H1 (cell line): ENCODE results near the gene AIF1. TPM values are rescaled to one million over a fixed set of nuclear protein-coding genes. Genes with fewer than 3 reads are reported as not detected.

Experiments
- CTCF ChIA-PET: fragments of 300-600 bp; sonication (Branson Sonifier 250); formaldehyde crosslinking; loops from one replicate; lab custom pipeline; 2021; ENCODE audit not compliant: partially characterized antibody; lab: Charles Lee
- POLR2A ChIA-PET: fragments of 300-600 bp; sonication (Branson Sonifier 250); formaldehyde crosslinking; loops from one replicate; lab custom pipeline; 2021; ENCODE audit warnings: inconsistent platforms; ENCODE audit not compliant: partially characterized antibody; lab: Charles Lee
- DNase-seq, 2 experiments: peaks; one replicate each; pipeline versions ENCODE4 v3.0.0 to v3.0.0-alpha.2; 2010 to 2022; ENCODE audit warnings: low spot score in 2 of 2, low read depth in 1 of 2, mixed read lengths in 1 of 2
- FAIRE-seq: peaks from 2 replicates; lab custom pipeline; 2011; peaks lifted over from hg19 to GRCh38; lab: Jason Lieb, UNC
- H2AFZ ChIP-seq: 2 replicates; pipeline ENCODE4 v1.8.1; 2012; ENCODE audit warnings: low read length, inconsistent platforms
- H2AK5ac ChIP-seq: 2 replicates; pipeline ENCODE4 v1.6.1; 2013; ENCODE audit warnings: low read depth, low read length
- H2BK120ac ChIP-seq: replicated peaks from 2 replicates; pipeline ENCODE3; 2013; ENCODE audit warnings: low read depth, low read length, inconsistent platforms
- H2BK12ac ChIP-seq: 2 replicates; pipeline ENCODE4 v1.6.1; 2013; ENCODE audit warnings: low read depth, low read length
- H2BK15ac ChIP-seq: 2 replicates; pipeline ENCODE4 v1.6.1; 2013; ENCODE audit warnings: low read length
- H2BK20ac ChIP-seq: 2 replicates; pipeline ENCODE4 v1.6.1; 2013; ENCODE audit warnings: low read length
- H2BK5ac ChIP-seq: 2 replicates; pipeline ENCODE4 v1.6.1; 2013; ENCODE audit warnings: low read depth, low read length
- H3K14ac ChIP-seq: 2 replicates; pipeline ENCODE4 v1.6.1; 2013; ENCODE audit warnings: inconsistent platforms; ENCODE audit not compliant: insufficient read length
- H3K18ac ChIP-seq: 2 replicates; pipeline ENCODE4 v1.6.1; 2013; ENCODE audit warnings: low read length; ENCODE audit errors: extremely low read depth
- H3K23ac ChIP-seq: 2 replicates; pipeline ENCODE4 v1.6.1; 2013; ENCODE audit warnings: inconsistent platforms; ENCODE audit not compliant: insufficient read length
- H3K23me2 ChIP-seq: 2 replicates; pipeline ENCODE4 v1.6.1; 2013; ENCODE audit warnings: low read depth, low read length
- H3K27ac ChIP-seq: 2 replicates; pipeline ENCODE4 v1.6.1; 2011; ENCODE audit warnings: low read depth, low read length, inconsistent platforms
- H3K27me3 ChIP-seq, 4 experiments: replicated peaks in 1 of 4; 1 replicate in 1 of 4; 2 replicates in 3 of 4; pipeline versions ENCODE4 v1.6.1 to v1.8.1; 2011 to 2013; ENCODE audit warnings: low read length in 3 of 4, mild to moderate bottlenecking in 3 of 4, inconsistent platforms in 2 of 4, mixed read lengths in 2 of 4, moderate library complexity in 1 of 4; ENCODE audit not compliant: control insufficient read depth in 3 of 4, insufficient read depth in 3 of 4; ENCODE audit errors: extremely low read depth in 1 of 4
- H3K36me3 ChIP-seq, 4 experiments: 2 replicates each; pipeline versions ENCODE4 v1.6.1 to v1.8.1; 2011 to 2013; ENCODE audit warnings: mild to moderate bottlenecking in 4 of 4, low read length in 3 of 4, moderate library complexity in 2 of 4, control low read depth in 1 of 4, inconsistent platforms in 1 of 4; ENCODE audit not compliant: insufficient read depth in 4 of 4, control insufficient read depth in 2 of 4
- H3K4ac ChIP-seq: replicated peaks from 2 replicates; pipeline ENCODE3; 2013; ENCODE audit warnings: low read length, low read depth, mixed read lengths, inconsistent platforms; ENCODE audit not compliant: insufficient read length
- H3K4me1 ChIP-seq, 4 experiments: replicated peaks in 1 of 4; 1 replicate in 1 of 4; 2 replicates in 3 of 4; pipeline versions ENCODE4 v1.6.1 to v1.8.1; 2011 to 2013; ENCODE audit warnings: low read length in 3 of 4, inconsistent platforms in 2 of 4, mixed read lengths in 1 of 4; ENCODE audit not compliant: insufficient read depth in 4 of 4, control insufficient read depth in 3 of 4
- H3K4me2 ChIP-seq, 2 experiments: 2 replicates each; pipeline versions ENCODE4 v1.6.1 to v1.8.1; 2011 to 2013; ENCODE audit warnings: low read depth in 2 of 2, low read length in 2 of 2, control low read depth in 1 of 2, inconsistent platforms in 1 of 2, mild to moderate bottlenecking in 1 of 2; ENCODE audit not compliant: insufficient read depth in 1 of 2
- H3K4me3 ChIP-seq, 4 experiments: fragments of 200-600, 300-600 bp in 1 of 4; sonication (generic), shearing (Covaris generic), sonication (Bioruptor Twin) in 1 of 4; 2 replicates each; pipeline versions ENCODE4 v1.5.1 to v1.8.1; 2011 to 2016; ENCODE audit warnings: low read length in 4 of 4, low read depth in 3 of 4, control low read depth in 2 of 4, inconsistent platforms in 2 of 4, mild to moderate bottlenecking in 2 of 4, mixed read lengths in 1 of 4, moderate library complexity in 1 of 4; ENCODE audit not compliant: insufficient read depth in 2 of 4; ENCODE audit errors: extremely low read depth in 1 of 4
- H3K56ac ChIP-seq: replicated peaks from 2 replicates; pipeline ENCODE3; 2013; ENCODE audit warnings: low read depth, mild to moderate bottlenecking, mixed read lengths, low read length, inconsistent platforms; ENCODE audit not compliant: insufficient read length
- H3K79me1 ChIP-seq: 2 replicates; pipeline ENCODE4 v1.6.1; 2013; ENCODE audit warnings: low read depth, low read length, control low read depth
- H3K79me2 ChIP-seq, 2 experiments: 2 replicates each; pipeline versions ENCODE4 v1.6.1 to v1.8.1; 2012 to 2013; ENCODE audit warnings: low read length in 2 of 2, mild to moderate bottlenecking in 2 of 2, inconsistent platforms in 1 of 2; ENCODE audit not compliant: insufficient read depth in 2 of 2, control insufficient read depth in 1 of 2
- H3K9ac ChIP-seq, 4 experiments: replicated peaks in 1 of 4; 1 replicate in 1 of 4; 2 replicates in 3 of 4; pipeline versions ENCODE4 v1.6.1 to v1.8.1; 2011 to 2013; ENCODE audit warnings: low read depth in 3 of 4, low read length in 3 of 4, control low read depth in 2 of 4, mild to moderate bottlenecking in 2 of 4, moderate library complexity in 2 of 4, inconsistent platforms in 1 of 4; ENCODE audit errors: extremely low read depth in 1 of 4
- H3K9me3 ChIP-seq, 2 experiments: 2 replicates each; pipeline versions ENCODE4 v1.6.1 to v1.8.1; 2012 to 2013; ENCODE audit warnings: mild to moderate bottlenecking in 2 of 2, moderate library complexity in 2 of 2, control low read depth in 1 of 2, inconsistent platforms in 1 of 2, low read depth in 1 of 2, low read length in 1 of 2, mixed read lengths in 1 of 2; ENCODE audit not compliant: insufficient read depth in 2 of 2
- H4K20me1 ChIP-seq, 2 experiments: replicated peaks in 1 of 2; 2 replicates each; pipeline versions ENCODE3 to v1.8.1; 2011 to 2013; ENCODE audit warnings: inconsistent platforms in 2 of 2, low read length in 2 of 2, mild to moderate bottlenecking in 1 of 2; ENCODE audit not compliant: insufficient read depth in 2 of 2, control insufficient read depth in 1 of 2
- H4K5ac ChIP-seq: 2 replicates; pipeline ENCODE4 v1.6.1; 2013; ENCODE audit warnings: low read length, low read depth, mixed read lengths, inconsistent platforms; ENCODE audit not compliant: insufficient read length
- H4K8ac ChIP-seq: 2 replicates; pipeline ENCODE4 v1.8.0; 2013; ENCODE audit warnings: mild to moderate bottlenecking, moderate library complexity, low read length, inconsistent platforms; ENCODE audit not compliant: insufficient read depth; ENCODE audit errors: extremely low read depth
- H4K91ac ChIP-seq: replicated peaks from 2 replicates; pipeline ENCODE3; 2013; ENCODE audit warnings: low read length, mixed read lengths, inconsistent platforms; ENCODE audit not compliant: insufficient read length
- ASH2L ChIP-seq: fragments of 200-600, 300-600 bp; sonication (generic); IDR thresholded peaks from one replicate; pipeline ENCODE4 v1.7.1; 2017; ENCODE audit warnings: low read length
- ATF3 ChIP-seq: IDR thresholded peaks from 2 replicates; pipeline ENCODE4 v1.6.1; 2011; ENCODE audit warnings: low read depth, mild to moderate bottlenecking, low read length; ENCODE audit not compliant: insufficient read depth
- CHD1 ChIP-seq: IDR thresholded peaks from 2 replicates; pipeline ENCODE4 v1.6.1; 2012; ENCODE audit warnings: low read depth, low read length, improper control_type of control experiment
- CREB1 ChIP-seq: IDR thresholded peaks from 2 replicates; pipeline ENCODE4 v1.6.1; 2012; ENCODE audit warnings: inconsistent platforms
- CTBP2 ChIP-seq: IDR thresholded peaks from 2 replicates; pipeline ENCODE4 v1.7.0; 2011; ENCODE audit warnings: borderline replicate concordance, mild to moderate bottlenecking, moderate library complexity, mixed read lengths, low read length; ENCODE audit not compliant: insufficient read depth, insufficient read length
- EP300 ChIP-seq, 2 experiments: IDR thresholded peaks; 1 replicate in 1 of 2; 2 replicates in 1 of 2; pipeline ENCODE4 v1.6.1; 2011 to 2012; ENCODE audit warnings: low read depth in 2 of 2, low read length in 2 of 2, mild to moderate bottlenecking in 2 of 2, borderline replicate concordance in 1 of 2, inconsistent platforms in 1 of 2, moderate library complexity in 1 of 2
- GTF2F1 ChIP-seq: IDR thresholded peaks from 2 replicates; pipeline ENCODE4 v1.6.1; 2012; ENCODE audit warnings: low read depth, low read length, improper control_type of control experiment, borderline replicate concordance
- HDAC2 ChIP-seq, 2 experiments: fragments of 300-600 bp in 1 of 2; sonication (generic) in 1 of 2; IDR thresholded peaks; 2 replicates each; pipeline ENCODE4 v1.6.1; 2011 to 2012; ENCODE audit warnings: low read depth in 2 of 2, low read length in 2 of 2, mild to moderate bottlenecking in 2 of 2, moderate library complexity in 2 of 2, borderline replicate concordance in 1 of 2, inconsistent platforms in 1 of 2
- PHF8 ChIP-seq: fragments of 200-600 bp; sonication (generic); conservative IDR thresholded peaks from 2 replicates; pipeline ENCODE4 v1.7.1; 2012; ENCODE audit warnings: low read depth, mild to moderate bottlenecking, inconsistent platforms, low read length, moderate library complexity
- POLR2AphosphoS5 ChIP-seq: IDR thresholded peaks from 2 replicates; pipeline ENCODE4 v1.6.1; 2011; ENCODE audit warnings: low read depth, low read length
- SIRT6 ChIP-seq: IDR thresholded peaks from one replicate; pipeline ENCODE4 v1.7.1; 2012; ENCODE audit warnings: low read length, inconsistent platforms
- TEAD4 ChIP-seq: IDR thresholded peaks from 2 replicates; pipeline ENCODE4 v1.6.1; 2012; ENCODE audit warnings: low read depth, low read length, inconsistent platforms, mixed read lengths
- WGBS, 2 experiments: shearing (Covaris generic) in 1 of 2; methylation state at CpG; one replicate each; pipeline versions ENCODE4 v1.1.6 to v1.1.7; 2013 to 2015; ENCODE audit warnings: low lambda C conversion rate in 2 of 2, mixed read lengths in 2 of 2, inconsistent platforms in 1 of 2, low coverage in 1 of 2, missing lambda C conversion rate in 1 of 2; ENCODE audit not compliant: insufficient replicate concordance in 2 of 2, insufficient coverage in 1 of 2, insufficient read length in 1 of 2; ENCODE audit errors: extremely low coverage in 1 of 2, missing lambda C conversion rate in 1 of 2; 5-methylcytosine and 5-hydroxymethylcytosine counted together
- polyA plus RNA-seq, 7 experiments: library from polyadenylated mRNA; depleted of rRNA in 3 of 7; stranded (reverse) in 5 of 7; unstranded in 2 of 7; fragments of >200 nt in 5 of 7; fragments of 200-250 nt in 2 of 7; gene quantifications; 1 replicate in 5 of 7; 2 replicates in 1 of 7; 4 replicates in 1 of 7; pipeline versions ENCODE4 v1.2.1 to v1.2.3, GENCODE V29; 2011 to 2013; ENCODE audit warnings: missing spikeins in 2 of 7, mixed read lengths in 2 of 7
- total RNA-seq: library from RNA; stranded (reverse); fragmentation: NEBNext Ultra II Directional; extraction: Animal tissue kit (Norgen Biotek cat#: 25700); gene quantifications from 2 replicates; pipeline ENCODE4 v1.2.1, GENCODE V29; 2021

The AIF1 gene
- total and polyA plus RNA-seq, 2 of the 8 experiments (the other 6 are each of a cell fraction or from before 2014, with no cell fraction given) = 6.3 to 9.8 TPM

- H3K9me3 ChIP-seq = no peaks in the 10 kb centered on the region
- H4K5ac ChIP-seq = no peak overlapping the region
- H3K23me2 ChIP-seq = no peaks in the 10 kb centered on the region
- H3K23ac ChIP-seq = no peak overlapping the region
- FAIRE-seq (no peak), DNase-seq (no peak)
- H4K20me1 ChIP-seq = peaks cover 6% of the 10 kb centered on the region in 2 experiments
- CTCF ChIA-PET = interaction anchor here (0.7 to 1.9 kb wide), 7 partner anchors 9 to 169 kb away, joined by 3 to 6 read pairs (median 4); no protein-coding TSS in a partner anchor
- H2BK20ac ChIP-seq = no peak overlapping the region
- H3K14ac ChIP-seq = no peak overlapping the region
- no peaks in the 10 kb centered on the region for H3K79me2 ChIP-seq
- no peak overlapping the region for H4K8ac ChIP-seq
- POLR2A ChIA-PET = interaction anchor here (0.6 to 34.9 kb wide), 9 partner anchors 7 to 164 kb away, joined by 3 to 883 read pairs (median 4); partner anchors contain the start of genes APOM, BAG6, C6orf47 and CSNK2B
- no peak overlapping the region for H3K18ac ChIP-seq
- H3K4me2 ChIP-seq = no peak overlapping the region
- H4K91ac ChIP-seq = no peak overlapping the region
- H2BK15ac ChIP-seq = no peak overlapping the region
- H3K4ac ChIP-seq = no peak overlapping the region
- H2AK5ac ChIP-seq = no peak overlapping the region
- H2BK5ac ChIP-seq = no peak overlapping the region
- H3K9ac ChIP-seq = no peak overlapping the region
- no peak overlapping the region for H3K56ac ChIP-seq
- 93% methylated on average over 4 of the region's 6 CpGs; no CpG with 5 or more reads in 1 of the 2 experiments for WGBS, 2 experiments
- no peaks in the 10 kb centered on the region for H3K4me1 ChIP-seq
- no peak overlapping the region for H3K27ac ChIP-seq
- H2BK120ac ChIP-seq = no peak overlapping the region
- H3K79me1 ChIP-seq = no peaks in the 10 kb centered on the region; the same call in none of the 2 replicates
- no peak overlapping the region for H3K4me3 ChIP-seq
- H3K36me3 ChIP-seq = peaks cover 47 to 92% (median 71%) of the 10 kb centered on the region in 4 experiments
- no peaks in the 10 kb centered on the region for H3K27me3 ChIP-seq
- H2AFZ ChIP-seq = no peak overlapping the region
- H2BK12ac ChIP-seq = no peak overlapping the region
- TF ChIP-seq HDAC2 (IDR thresholded peaks at IDR 0.05; ENCODE audit: borderline replicate concordance in 1 of 2, low read depth in 2 of 2, low read length in 2 of 2) (no peak), PHF8 (no peak), TEAD4 (no peak), POLR2AphosphoS5 (no peak), CTBP2 (no peak), CREB1 (no peak), SIRT6 (no peak), CHD1 (no peak), ASH2L (no peak), EP300 (IDR thresholded peaks at IDR 0.05; ENCODE audit: borderline replicate concordance in 1 of 2, low read depth in 2 of 2, low read length in 2 of 2) (no peak), GTF2F1 (no peak), ATF3 (no peak)
Measured at GRCh38 chr6:31642798-31643570, 27.9 kb downstream of the AIF1 start.
